DMS153 treated with DMSO at 0.1 percent for 48 hours (cell line): ENCODE data around the gene ZNF629.

ENCODE experiments used
- DNase-seq: peaks from one replicate; lab custom pipeline; 2025; ENCODE audit not compliant: unreplicated experiment; lab: John Stamatoyannopoulos, UW

The ZNF629 gene

GRCh38 chr16:30767767-30768465, 19.1 kb downstream of the ZNF629 start:
- DNase-seq: no peak

- DNase-seq: no peak
Observed at GRCh38 chr16:30766933-30767284, 20.1 kb downstream of the ZNF629 start.

GRCh38 chr16:30766206-30766932, 20.6 kb downstream of the ZNF629 start:
- no peak for DNase-seq

GRCh38 chr16:30764816-30765465, 22.1 kb downstream of the ZNF629 start:
- DNase-seq: no peak

GRCh38 chr16:30764086-30764485, 22.9 kb downstream of the ZNF629 start:
- no peak for DNase-seq

GRCh38 chr16:30762991-30763725, 23.8 kb downstream of the ZNF629 start:
- DNase-seq: no peak

GRCh38 chr16:30761928-30762902, 24.8 kb downstream of the ZNF629 start, which contains the start of the genes CFAP119 and RNF40:
Gene CFAP119 (minus strand): TSS chr16:30762062. CDS start chr16:30761748, 314 bp downstream.
Gene RNF40 (plus strand): TSS chr16:30762322. CDS start chr16:30762546, 224 bp downstream.
- DNase-seq: peak; percentile 89

GRCh38 chr16:30761427-30761927, 25.5 kb downstream of the ZNF629 start:
- no peak for DNase-seq

GRCh38 chr16:30760577-30761426, 26.2 kb downstream of the ZNF629 start:
- no peak for DNase-seq

GRCh38 chr16:30760001-30760559, 26.9 kb downstream of the ZNF629 start:
- no peak for DNase-seq

- DNase-seq: no peak
Observed at GRCh38 chr16:30758988-30759491, 28.0 kb downstream of the ZNF629 start.

- no peak for DNase-seq
Observed at GRCh38 chr16:30757316-30757715, 29.7 kb downstream of the ZNF629 start.

- no peak for DNase-seq
Observed at GRCh38 chr16:30756781-30757100, 30.3 kb downstream of the ZNF629 start.

GRCh38 chr16:30755955-30756780, 30.8 kb downstream of the ZNF629 start:
- no peak for DNase-seq

GRCh38 chr16:30753596-30753995, 33.4 kb downstream of the ZNF629 start:
- no peak for DNase-seq

- no peak for DNase-seq
Observed at GRCh38 chr16:30750876-30751465, 36.0 kb downstream of the ZNF629 start.

- DNase-seq: no peak
Observed at GRCh38 chr16:30750201-30750600, 36.8 kb downstream of the ZNF629 start.
